IPS-11a (cell line): ENCODE measurements around the gene SURF4.
"Not testable (repeated sequence)": the region's sequence is repeated elsewhere in the genome, so short reads cannot be mapped to it uniquely, and the experiment has no call there.

Experiments
- H3K4me3 ChIP-seq: one replicate; pipeline ENCODE4 v1.5.1; 2013; ENCODE audit warnings: low read depth, low read length, control low read depth

Gene SURF4

GRCh38 chr9:133335924-133336811 lies 39.7 kb downstream of the SURF4 start, which contains the start of gene SURF6:
Gene SURF6 (minus strand): TSS chr9:133336188. CDS start chr9:133336132, 56 bp downstream.
- H3K4me3 ChIP-seq: peak within 1 kb of the TSS; percentile 93

DNA sequence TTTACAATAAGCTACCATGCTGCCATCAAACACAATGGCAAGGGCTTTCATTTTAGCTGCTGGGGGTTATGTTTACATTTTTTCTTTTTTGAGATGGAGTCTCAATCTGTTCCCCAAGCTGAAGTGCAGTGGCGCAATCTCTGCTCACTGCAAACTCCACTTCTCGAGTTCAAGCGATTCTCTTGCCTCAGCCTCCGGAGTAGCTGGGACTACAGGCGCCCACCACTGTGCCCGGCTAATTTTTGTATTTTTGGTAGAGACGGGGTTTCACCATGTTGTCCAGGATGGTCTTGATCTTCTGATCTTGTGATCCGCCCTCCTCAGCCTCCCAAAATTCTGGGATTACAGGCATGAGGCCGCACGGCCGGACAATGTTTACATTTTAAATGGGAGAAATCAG lies 41.0 kb downstream of the SURF4 start:
- peak overlapping the region; percentile 93 for H3K4me3 ChIP-seq

DNA sequence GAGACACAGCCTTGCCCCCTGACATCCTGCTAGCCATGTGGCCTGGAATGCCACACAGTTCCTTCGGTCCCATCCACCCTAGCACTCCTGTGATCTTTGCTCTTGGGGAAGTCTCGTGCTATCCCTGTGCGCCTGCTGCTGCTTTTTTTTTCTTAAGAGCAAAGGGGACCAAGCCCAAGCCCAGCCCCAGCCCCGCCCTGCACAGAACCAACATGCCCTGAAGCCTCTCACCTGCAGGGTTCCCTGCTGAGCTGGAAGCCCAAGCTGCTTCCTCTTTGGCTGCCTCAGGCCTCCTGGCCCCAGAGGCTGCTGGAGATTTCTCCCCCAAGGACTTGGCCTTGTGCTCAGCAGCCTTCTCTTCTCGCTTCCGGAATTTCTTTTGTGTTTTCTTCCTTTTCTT lies 41.7 kb downstream of the SURF4 start:
- no peak overlapping the region for H3K4me3 ChIP-seq

DNA sequence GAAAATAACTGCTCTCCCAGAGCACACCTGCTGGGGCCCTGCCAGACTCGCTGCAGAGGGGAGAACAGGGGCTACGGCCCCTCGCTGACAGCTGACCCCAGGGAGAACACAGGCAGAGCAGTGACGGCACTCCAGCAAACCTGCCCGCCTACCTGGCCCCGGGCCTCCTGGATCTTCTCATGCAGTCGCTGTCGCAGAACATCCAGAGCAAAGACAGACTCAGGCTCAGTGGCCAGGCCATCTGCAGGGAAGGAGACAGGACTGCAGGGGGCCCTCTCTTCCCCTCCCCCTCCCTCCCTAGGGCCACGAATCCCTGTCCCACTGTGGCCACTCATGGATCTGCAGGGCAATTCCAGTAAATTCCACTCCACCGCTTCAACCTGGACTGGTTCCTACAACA lies 42.3 kb downstream of the SURF4 start:
- H3K4me3 ChIP-seq: no peak overlapping the region

DNA sequence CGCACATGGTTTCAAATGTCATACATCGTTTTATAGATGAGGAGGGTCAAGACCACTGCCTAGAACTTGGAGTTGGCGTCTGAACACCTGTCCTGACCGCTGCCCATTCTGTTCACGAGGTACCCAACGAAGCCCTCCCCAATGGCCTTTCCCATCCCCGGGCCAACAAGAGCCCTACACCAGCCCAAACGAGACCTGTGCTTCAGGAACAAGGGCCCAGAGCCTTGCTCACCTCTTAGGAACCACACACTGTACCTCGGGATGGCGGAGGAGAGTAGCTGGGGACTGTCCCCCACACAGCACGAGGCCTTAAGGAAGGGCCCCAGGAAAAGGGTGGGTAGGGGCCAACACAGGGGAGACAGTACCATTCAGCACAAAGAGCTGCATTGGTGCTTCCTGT lies 42.8 kb downstream of the SURF4 start:
- H3K4me3 ChIP-seq: no peak overlapping the region

DNA sequence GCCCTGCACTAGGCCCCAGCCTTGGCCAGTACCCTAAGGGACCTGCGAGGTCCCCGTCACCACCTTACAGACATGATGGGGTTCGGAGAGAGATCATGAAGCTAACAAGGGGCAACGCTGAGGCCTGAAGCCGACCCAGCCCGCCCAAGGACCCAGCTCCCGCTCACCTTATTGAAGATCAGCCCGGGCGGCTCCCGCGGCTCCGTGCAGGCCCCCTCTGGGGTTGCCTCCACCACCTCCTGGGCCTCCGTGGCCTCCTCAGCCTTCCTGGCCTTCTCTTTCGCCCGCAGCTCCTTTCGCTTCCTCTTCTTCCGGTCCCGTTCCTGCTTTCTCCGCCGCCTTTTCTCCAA lies 43.5 kb downstream of the SURF4 start:
- no peak overlapping the region for H3K4me3 ChIP-seq

DNA sequence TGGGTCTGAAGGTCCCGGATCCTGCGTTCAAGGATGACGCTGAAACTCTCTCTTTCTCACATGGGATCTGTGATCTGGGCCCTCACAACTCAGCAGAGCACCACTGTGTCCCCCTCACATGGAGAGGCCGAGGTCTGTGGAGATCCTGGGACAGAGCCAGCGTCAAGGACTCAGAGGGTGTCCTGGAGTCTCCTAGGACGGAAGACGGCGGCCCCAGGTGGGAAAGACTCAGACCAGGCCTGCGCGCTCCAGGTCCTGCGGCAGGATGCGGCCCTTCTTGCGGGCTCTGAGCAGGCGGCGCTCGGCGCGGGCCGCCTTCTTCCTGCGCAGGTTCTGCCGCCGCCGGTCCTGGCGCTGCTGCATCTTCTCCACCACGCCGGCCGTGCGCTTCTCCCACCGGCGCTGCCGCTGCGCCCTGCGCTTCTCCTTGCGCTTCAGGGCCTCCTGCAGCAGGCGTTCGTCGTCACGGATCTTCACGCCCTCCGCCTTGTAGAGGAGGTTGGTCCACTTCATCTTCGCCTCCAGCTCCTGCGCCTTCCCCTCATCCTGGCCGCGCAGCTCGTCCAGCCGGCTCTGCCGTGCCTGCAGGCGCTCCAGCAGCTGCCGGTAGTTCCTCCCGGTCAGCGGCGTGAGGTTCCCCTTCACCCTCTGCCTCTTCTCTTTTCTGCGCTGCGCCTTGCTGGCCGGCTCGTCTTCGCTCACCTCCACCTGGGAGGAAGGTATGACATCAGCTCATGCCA lies 44.0 kb downstream of the SURF4 start:
- H3K4me3 ChIP-seq: no peak overlapping the region

GRCh38 chr9:133331221-133331620 lies 44.6 kb downstream of the SURF4 start:
- H3K4me3 ChIP-seq: no peak overlapping the region

DNA sequence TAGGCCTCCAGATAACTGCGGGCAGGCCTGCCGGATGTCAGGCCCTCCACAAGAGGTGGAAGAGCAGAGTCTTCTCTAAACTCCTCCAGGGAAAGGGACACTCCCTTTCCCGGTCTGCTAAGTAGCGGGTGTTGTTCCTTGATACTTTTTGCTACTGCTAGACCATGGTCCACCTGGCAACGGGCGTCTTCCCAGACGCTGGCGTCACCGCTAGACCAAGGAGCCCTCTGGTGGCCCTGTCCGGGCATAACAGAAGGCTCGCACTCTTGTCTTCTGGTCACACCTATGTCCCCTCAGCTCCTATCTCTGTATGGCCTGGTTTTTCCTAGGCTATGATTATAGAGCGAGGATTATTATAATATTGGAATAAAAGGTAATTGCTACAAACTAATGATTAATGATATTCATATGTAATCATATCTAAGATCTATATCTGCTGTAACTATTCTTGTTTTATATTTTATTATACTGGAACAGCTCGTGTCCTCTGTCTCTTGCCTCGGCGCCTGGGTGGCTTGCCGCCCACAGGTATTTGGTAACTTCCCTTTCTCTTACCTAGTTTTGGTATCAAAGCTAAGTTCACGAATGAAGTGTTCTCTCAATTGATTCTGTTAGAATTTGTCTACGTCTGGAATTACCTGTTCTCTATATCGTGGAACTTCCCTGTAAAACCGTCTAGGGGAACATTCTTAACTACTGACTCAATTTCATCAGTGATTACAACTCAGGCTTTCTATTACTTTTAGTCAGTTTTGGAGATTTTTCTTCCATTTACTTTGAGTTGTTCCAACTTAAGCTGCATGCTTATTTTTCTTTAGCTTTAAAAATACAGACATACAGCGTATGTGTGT lies 46.3 kb downstream of the SURF4 start:
- not testable (repeated sequence) for H3K4me3 ChIP-seq

DNA sequence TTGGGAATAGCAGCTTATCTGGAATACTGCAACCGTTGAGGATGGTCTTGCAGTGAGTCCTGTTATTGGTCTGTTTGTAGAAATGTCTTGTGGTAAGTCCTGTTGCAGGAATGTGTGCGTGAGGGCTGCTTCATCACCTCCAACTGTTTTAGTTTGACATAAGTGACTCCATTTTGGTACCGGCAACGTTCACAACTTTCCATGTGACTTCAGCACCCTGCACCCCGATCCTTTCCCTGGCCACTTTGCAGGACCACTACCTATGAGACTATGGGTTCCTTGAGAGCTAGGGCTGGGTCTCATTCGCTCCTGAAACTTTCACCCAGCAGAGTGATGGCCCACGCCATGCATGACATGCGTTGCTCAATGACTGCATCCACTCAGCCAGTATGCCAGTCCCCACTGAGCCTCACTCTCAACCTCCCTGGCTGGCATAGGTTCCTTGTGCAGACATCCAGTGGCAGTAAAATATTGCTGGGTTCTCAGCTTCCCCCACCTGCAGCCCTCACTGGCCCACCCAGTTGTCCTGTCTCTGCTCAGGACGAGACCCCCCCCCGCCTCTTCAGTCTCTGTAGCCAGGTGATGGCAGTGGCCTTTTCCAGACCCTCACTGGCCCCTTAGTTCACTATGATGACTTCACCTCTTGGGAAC lies 47.9 kb downstream of the SURF4 start:
- H3K4me3 ChIP-seq: no peak overlapping the region

DNA sequence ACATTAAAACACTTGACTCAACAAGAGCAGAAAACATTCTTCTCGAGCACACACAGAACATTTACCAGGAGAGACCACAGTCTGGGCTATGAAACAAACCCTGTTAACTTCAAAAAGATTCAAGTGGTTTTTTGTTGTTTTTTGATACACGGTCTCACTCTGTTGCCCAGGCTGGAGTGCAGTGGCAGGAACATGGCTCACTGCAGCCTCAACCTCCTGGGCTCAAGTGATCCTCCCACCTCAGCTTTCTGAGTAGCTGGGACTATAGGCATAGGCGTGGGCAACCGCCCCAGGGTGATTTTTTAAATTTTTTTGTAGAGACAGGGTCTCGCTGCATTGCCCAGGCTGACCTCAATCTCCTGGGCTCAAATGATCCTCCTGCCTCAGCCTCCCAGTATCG lies 48.8 kb downstream of the SURF4 start:
- not testable (repeated sequence) for H3K4me3 ChIP-seq

DNA sequence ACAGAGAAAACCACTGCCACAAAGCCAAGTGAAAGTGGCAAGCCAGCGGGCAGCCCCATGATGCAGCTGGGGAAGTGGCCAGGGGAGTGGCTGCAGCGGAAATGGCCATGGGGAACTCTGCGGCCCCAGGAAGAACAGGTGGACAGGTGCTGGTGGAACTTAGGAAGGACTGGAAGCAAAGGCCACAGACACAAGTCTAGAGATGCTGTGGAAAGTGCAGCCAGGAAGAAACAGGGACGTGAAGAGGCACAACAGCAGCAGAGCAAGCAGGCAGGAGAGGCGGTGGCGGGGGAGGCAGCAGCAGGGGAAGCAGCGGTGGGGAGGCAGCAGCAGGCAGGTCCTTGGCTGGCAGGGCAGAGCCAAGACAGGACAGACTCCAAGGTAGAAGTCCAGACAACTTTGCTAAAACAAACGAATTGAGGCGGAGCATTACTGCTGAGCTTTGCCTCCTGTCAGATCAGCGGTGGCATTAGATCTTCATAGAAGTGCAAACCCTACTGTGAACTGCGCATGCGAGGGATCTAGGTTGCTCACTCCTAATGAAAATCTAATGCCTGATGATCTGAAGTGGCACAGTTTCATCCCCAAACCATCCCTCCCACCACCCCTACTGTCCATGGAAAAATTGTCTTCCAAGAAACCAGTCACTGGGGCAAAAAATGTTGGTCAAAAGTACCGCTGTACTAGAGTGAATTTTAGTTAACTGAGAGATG lies 51.7 kb downstream of the SURF4 start:
- no peak overlapping the region for H3K4me3 ChIP-seq

DNA sequence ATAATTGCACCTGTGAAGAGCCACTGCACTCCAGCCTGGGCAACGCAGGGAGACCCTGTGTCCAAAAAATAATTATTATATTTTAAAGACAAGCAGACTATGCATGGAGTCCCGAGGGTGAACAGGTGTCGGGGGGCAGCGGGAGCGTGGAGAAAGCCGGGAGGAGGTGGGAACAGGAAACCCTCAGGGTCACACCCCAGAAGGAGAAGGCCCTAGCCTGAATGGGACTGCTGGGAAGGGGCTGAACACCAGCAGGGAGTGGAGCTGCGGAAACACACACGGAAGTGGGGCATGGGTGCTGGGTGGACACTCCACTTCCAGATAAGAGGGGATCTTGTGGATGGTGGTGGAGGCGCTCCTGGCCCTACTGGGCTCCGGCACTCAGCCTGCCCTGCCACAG lies 52.6 kb downstream of the SURF4 start:
- H3K4me3 ChIP-seq: no peak overlapping the region

- H3K4me3 ChIP-seq: no peak overlapping the region
Observed at GRCh38 chr9:133322701-133323100, 53.2 kb downstream of the SURF4 start.

- H3K4me3 ChIP-seq: no peak overlapping the region
Observed at GRCh38 chr9:133321411-133321935, 54.4 kb downstream of the SURF4 start.

DNA sequence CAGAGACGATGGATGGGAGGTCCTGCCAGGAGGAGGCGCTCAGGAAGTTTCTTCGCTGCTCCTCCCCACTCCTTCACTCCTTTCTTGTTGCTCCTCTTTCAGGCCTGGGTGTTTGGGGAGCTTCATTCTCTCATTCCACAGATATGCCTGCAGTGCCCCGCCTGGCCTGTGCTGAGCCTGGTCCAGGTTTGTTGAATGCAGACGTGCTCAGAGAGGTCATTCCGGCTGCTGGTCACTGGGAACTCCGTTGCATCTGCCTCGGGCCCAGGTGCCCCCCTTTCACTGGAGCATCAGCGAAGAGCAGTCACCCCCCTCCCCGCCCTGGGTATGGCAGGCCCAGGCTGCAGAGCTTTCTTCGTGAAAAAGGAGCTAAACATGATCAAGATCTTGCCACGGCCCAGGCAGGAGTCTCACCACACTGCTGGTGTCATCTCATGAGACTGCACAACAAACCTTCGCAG lies 55.4 kb downstream of the SURF4 start:
- H3K4me3 ChIP-seq: no peak overlapping the region

- not testable (repeated sequence) for H3K4me3 ChIP-seq
Observed at GRCh38 chr9:133317551-133317950, 58.3 kb downstream of the SURF4 start.

GRCh38 chr9:133315997-133316396 lies 59.9 kb downstream of the SURF4 start:
- no peak overlapping the region for H3K4me3 ChIP-seq
